ENCODE measurements around the gene IGFL2. TPM values are rescaled to one million over a fixed set of nuclear protein-coding genes. Genes with fewer than 3 reads are reported as not detected.
"Not testable (repeated sequence)": the region's sequence is repeated elsewhere in the genome, so short reads cannot be mapped to it uniquely, and the experiment has no call there.

The IGFL2 gene
- total RNA-seq: not detected in 2 replicates

- no peak for DNase-seq (ENCODE audit: low read depth in 2 of 2)
Observed at GRCh38 chr19:46147791-46148288, at the start of gene IGFL2. Gene IGFL2, plus strand, starts transcription at chr19:46148238. Its CDS starts 41 bp downstream, at chr19:46148279.

DNA sequence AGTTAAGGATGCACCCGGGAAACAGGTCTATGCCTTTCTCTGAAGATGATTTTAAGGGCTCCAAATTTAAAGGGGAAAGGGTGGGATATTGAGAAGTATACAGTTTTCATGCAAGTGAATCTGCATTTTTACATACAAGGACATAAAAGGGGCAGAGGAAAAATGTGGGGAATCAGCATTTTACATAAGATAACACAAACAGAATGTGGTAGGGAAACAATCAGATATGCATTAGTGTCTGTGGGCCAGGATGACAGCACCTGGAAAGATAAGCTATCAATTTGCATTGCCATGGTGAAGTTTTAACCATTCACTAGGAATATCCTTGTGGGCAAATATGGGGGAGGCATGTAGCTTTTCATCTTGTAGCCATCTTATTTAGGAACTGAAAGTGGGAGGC lies 47.7 kb upstream of the IGFL2 start:
- no peak for DNase-seq (ENCODE audit: low read depth in 2 of 2)

- no peak for DNase-seq (ENCODE audit: low read depth in 2 of 2)
Observed at GRCh38 chr19:46101293-46101692, 46.7 kb upstream of the IGFL2 start.

DNA sequence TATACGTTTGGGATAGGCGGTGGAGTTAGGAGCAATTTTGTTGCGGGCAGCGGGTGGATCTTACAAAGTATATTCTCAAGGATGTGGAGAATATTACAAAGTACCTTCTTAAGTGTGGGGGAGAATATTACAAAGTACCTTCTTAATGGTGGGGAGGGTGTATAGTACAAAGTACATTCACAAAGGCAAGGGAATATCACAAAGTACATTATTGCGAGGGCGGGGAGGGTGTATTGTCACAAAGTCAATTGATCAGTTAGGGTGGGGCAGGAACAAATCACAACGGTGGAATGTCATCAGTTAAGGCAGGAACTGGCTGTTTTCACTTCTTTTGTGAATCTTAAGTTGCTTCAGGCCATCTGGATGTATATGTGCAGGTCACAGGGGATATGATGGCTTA lies 45.7 kb upstream of the IGFL2 start:
- not testable (repeated sequence) for DNase-seq (ENCODE audit: low read depth in 2 of 2)

DNA sequence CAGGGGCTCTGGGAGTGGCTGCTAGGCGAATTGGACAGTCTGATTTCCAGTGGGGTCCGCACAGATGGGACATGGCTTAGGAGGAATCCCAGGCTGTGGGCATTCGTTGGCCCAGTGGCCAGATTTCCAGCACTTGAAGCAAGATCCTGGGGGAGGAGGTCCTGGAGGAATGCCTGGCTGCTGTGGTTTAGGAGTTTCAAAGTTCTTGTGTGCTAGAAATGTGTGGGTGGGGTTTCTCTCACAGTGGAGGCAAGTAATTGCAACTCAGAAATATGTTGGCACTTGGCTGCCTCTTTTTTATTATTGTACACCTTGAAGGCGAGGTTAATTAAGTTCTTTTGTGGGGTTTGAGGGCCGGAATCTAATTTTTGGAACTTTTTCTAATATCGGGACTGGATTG lies 40.7 kb upstream of the IGFL2 start:
- DNase-seq (ENCODE audit: low read depth in 2 of 2): no peak

GRCh38 chr19:46109876-46110275 lies 38.2 kb upstream of the IGFL2 start:
- no peak for DNase-seq (ENCODE audit: low read depth in 2 of 2)

DNA sequence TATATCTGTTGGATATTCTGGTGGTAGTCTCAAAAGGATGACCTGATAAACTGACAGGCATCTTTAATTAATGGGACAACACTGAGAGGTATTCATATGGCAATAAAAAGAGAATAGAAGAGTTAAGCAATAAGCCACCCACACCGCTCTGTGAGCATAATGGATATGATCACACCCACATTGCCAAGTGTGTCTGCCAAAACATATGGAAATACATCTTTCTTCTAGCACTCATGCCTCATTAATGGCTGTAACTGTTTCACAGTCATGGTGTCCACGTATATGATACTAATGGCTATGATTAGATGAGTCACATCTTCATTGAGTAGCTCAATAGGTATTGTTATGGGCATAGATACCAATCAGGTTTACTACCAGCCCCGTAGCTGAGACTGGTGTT lies 36.7 kb upstream of the IGFL2 start:
- DNase-seq (ENCODE audit: low read depth in 2 of 2): no peak

- no peak for DNase-seq (ENCODE audit: low read depth in 2 of 2)
Observed at GRCh38 chr19:46112527-46112926, 35.5 kb upstream of the IGFL2 start.

DNA sequence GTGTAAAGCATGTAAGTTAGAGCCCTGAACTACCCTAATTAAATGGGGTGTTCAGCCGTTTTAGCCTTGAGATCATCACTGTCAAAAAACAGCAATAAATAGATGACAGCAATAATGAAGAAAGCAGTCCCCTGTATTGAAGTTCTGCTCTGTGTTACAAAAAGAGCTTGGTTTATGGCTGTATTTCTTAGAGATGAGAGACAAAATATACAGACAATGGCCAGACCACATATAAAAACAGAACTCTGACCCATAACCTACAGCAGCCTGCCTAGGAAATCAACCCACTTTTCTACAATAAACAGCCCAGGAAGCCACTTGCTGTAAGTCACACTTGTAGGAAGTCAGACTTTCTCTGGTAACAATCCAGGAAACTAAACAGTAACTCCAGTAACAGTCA lies 34.3 kb upstream of the IGFL2 start:
- no peak for DNase-seq (ENCODE audit: low read depth in 2 of 2)

- no peak for DNase-seq (ENCODE audit: low read depth in 2 of 2)
Observed at GRCh38 chr19:46115396-46116106, 32.5 kb upstream of the IGFL2 start.

GRCh38 chr19:46116121-46116520 lies 31.9 kb upstream of the IGFL2 start:
- DNase-seq (ENCODE audit: low read depth in 2 of 2): no peak

DNA sequence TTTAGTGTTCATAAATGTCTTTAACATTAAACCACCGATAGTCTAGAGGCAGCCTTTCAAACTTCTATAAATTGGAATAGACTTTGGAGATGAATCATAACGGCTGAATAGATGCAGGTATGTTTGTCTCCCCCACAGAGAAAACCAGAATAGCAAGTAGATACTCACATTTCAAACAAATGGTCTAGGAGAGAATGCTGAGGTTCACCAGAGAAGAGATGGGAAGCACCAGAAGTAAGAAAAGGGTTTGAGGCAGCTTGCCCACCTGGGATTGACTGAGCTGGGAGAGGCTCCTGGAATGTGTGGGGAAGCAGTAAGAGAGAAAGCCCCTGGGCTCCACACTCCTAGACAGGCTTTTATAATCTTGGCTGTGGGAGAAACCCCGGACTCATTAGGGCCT lies 29.9 kb upstream of the IGFL2 start:
- no peak for DNase-seq (ENCODE audit: low read depth in 2 of 2)

DNA sequence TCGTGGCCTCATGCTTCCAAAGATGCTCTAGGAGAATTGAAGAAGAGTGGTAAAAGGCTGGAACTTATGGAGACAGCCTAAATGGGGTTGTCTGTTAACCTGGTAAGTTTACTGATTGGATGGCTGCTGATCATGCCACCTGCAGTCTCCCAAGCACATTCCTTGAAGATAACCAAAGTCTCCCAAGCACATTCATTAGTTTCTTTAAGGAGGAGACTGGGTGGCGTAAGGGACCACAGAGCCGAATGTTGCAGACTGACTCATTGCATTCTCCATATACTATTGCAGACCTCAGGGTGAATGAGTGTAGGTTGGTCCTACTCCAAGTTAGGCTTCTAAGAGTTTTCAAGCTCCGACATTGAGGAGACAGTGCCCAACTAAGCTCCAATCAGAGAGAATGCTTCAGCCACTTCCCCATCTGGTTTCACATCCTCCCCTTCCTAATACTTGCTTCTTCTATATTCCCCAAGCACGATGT lies 23.4 kb upstream of the IGFL2 start, which contains the start of gene IGFL3:
Gene IGFL3, minus strand, starts transcription at position 51 of the 478 bp plus-strand sequence. Its CDS starts 39 bp downstream, at position 12.
- DNase-seq (ENCODE audit: low read depth in 2 of 2): no peak

DNA sequence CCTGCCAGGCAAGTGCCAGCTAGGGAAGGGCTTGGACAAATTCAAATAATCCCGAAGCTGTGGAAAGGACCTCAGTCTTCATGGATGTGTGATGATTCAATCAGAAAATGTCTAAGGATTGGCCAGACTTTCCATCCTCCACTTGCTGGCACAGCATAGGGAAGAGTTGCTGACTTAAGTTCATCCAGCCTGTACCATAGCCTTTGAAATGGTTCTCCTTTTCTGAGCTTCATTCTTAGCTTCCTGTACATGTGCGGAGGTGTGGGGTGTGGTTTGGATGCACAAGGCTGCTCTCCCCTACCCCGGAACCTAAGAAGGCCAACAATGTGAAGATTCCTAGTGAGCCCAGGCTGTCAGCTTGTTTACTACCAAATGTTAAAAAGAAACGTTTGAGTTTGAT lies 22.6 kb upstream of the IGFL2 start:
- DNase-seq (ENCODE audit: low read depth in 2 of 2): no peak

- no peak for DNase-seq (ENCODE audit: low read depth in 2 of 2)
Observed at GRCh38 chr19:46126086-46126580, 21.9 kb upstream of the IGFL2 start.

- DNase-seq (ENCODE audit: low read depth in 2 of 2): peak in 1 of 2 donors; percentile 22
Observed at GRCh38 chr19:46131485-46132143, 16.4 kb upstream of the IGFL2 start.

DNA sequence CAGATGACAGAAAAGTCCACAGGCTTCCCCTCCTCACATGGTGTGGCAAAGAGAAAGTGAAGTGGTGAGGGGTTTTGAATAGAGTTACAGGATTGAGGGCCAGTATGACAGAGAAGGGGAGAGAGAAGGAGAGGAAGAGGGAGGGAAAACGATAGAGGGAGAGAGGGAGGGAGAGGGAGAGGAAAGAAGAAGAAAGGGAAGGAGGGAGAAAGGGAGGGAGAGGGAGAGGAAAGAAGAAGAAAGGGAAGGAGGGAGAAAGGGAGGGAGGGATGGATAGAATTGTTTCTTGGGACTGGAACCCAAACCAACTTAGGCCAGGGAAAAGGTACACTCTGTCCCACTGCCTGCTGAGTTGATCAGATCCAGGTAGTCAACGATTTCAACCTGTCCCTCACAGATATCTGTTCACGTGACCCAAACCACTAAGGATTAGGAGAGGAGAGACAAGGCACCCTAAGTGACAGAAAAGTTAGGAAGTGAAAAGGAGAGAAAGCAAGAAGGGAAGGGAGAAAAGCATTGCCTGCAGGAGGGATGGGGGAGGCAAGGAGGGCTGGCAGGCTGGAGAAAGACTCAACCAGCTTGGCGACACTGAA lies 15.4 kb upstream of the IGFL2 start:
- peak in 1 of 2 donors; percentile 6 for DNase-seq (ENCODE audit: low read depth in 2 of 2)

DNA sequence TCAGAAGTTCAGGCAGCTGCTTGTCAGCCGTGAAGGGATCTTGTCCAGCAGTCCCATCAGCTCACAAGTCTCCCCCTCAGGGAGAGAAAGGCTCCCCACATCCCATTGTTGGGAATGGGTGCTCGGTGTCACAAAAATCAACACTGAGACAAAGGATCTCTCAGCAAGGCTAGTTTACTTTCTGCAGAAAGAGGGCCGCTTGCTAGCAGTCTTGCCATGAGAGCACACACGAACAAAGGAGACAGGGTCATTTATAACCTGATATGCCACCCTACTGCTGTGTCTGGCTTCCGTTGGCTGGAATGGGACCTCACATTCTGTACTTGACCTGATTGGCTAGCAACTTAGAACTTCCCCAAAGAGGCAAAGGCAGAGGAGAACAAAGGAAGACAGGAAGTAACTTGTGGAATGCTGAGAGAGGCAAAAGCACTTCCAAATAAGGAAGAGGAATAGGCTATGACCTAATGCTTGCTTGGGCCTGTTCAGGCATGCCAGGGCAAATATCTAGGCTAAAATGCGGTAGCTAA lies 14.9 kb upstream of the IGFL2 start:
- peak; percentile 90 to 98 for DNase-seq (ENCODE audit: low read depth in 2 of 2)

GRCh38 chr19:46133777-46134241 lies 14.2 kb upstream of the IGFL2 start:
- peak; percentile 6 to 18 for DNase-seq (ENCODE audit: low read depth in 2 of 2)

GRCh38 chr19:46134527-46134926 lies 13.5 kb upstream of the IGFL2 start:
- no peak for DNase-seq (ENCODE audit: low read depth in 2 of 2)

GRCh38 chr19:46137915-46138473 lies 10.0 kb upstream of the IGFL2 start:
- no peak for DNase-seq (ENCODE audit: low read depth in 2 of 2)
